ENCODE measurements around the gene NT5C3B. TPM values are rescaled to one million over a fixed set of nuclear protein-coding genes. Genes with fewer than 3 reads are reported as not detected.
"Not testable (repeated sequence)": the region's sequence is repeated elsewhere in the genome, so short reads cannot be mapped to it uniquely, and the experiment has no call there.

Gene NT5C3B
- total RNA-seq, 2 donors from 2014 or later, result 19.5 to 20.2 TPM

- no peak for DNase-seq
- peaks cover 4% of the 10 kb centered on the region for H3K4me1 ChIP-seq
- H3K9ac ChIP-seq (ENCODE audit: low read depth in 2 of 2, low read length in 2 of 2), result no peak overlapping the region
- intact Hi-C loops (cut with DNase I), result no loop called here
- H3K9me3 ChIP-seq, result no peaks in the 10 kb centered on the region
- no peaks in the 10 kb centered on the region for H3K27me3 ChIP-seq
- TF ChIP-seq CTCF (IDR thresholded peaks at IDR 0.05), result no peak
- H3K36me3 ChIP-seq, result no peaks in the 10 kb centered on the region
- no peak overlapping the region for H3K4me3 ChIP-seq
- H3K27ac ChIP-seq, result no peak overlapping the region
Measured at GRCh38 chr17:41860254-41860931, 24.4 kb upstream of the NT5C3B start.

GRCh38 chr17:41851382-41851781, 15.3 kb upstream of the NT5C3B start:
- DNase-seq; intact Hi-C loops (cut with DNase I); H3K36me3 ChIP-seq; H3K4me3 ChIP-seq; H3K27ac ChIP-seq; H3K9me3 ChIP-seq; H3K27me3 ChIP-seq; H3K4me1 ChIP-seq; H3K9ac ChIP-seq (ENCODE audit: low read depth in 2 of 2, low read length in 2 of 2): not testable (repeated sequence)

- Histone ChIP-seq H3K4me1 (no peaks in the 10 kb centered on the region), H3K9ac (ENCODE audit: low read depth in 2 of 2, low read length in 2 of 2) (no peak overlapping the region), H3K36me3 (no peaks in the 10 kb centered on the region), H3K27me3 (no peaks in the 10 kb centered on the region), H3K4me3 (no peak overlapping the region), H3K9me3 (no peaks in the 10 kb centered on the region), H3K27ac (no peak overlapping the region)
- intact Hi-C loops (cut with DNase I), result no loop called here
- DNase-seq, result no peak
- TF ChIP-seq CTCF (IDR thresholded peaks at IDR 0.05), result no peak
Measured at GRCh38 chr17:41849251-41849990, 13.4 kb upstream of the NT5C3B start.

GRCh38 chr17:41848788-41849187, 12.8 kb upstream of the NT5C3B start:
- no peaks in the 10 kb centered on the region for H3K27me3 ChIP-seq
- no peaks in the 10 kb centered on the region for H3K36me3 ChIP-seq
- no peak for DNase-seq
- H3K4me3 ChIP-seq, result no peak overlapping the region
- no peaks in the 10 kb centered on the region for H3K9me3 ChIP-seq
- H3K9ac ChIP-seq (ENCODE audit: low read depth in 2 of 2, low read length in 2 of 2), result no peak overlapping the region
- intact Hi-C loops (cut with DNase I), result no loop called here
- no peak overlapping the region for H3K27ac ChIP-seq
- no peaks in the 10 kb centered on the region for H3K4me1 ChIP-seq
- no peak for TF ChIP-seq CTCF (IDR thresholded peaks at IDR 0.05)

- no peak overlapping the region for H3K4me3 ChIP-seq
- no peaks in the 10 kb centered on the region for H3K9me3 ChIP-seq
- TF ChIP-seq CTCF (IDR thresholded peaks at IDR 0.05), result no peak
- DNase-seq, result no peak
- no peak overlapping the region for H3K27ac ChIP-seq
- intact Hi-C loops (cut with DNase I), result no loop called here
- H3K4me1 ChIP-seq, result no peaks in the 10 kb centered on the region
- no peaks in the 10 kb centered on the region for H3K36me3 ChIP-seq
- H3K27me3 ChIP-seq, result no peaks in the 10 kb centered on the region
- no peak overlapping the region for H3K9ac ChIP-seq (ENCODE audit: low read depth in 2 of 2, low read length in 2 of 2)
Measured at GRCh38 chr17:41844971-41845370, 8.9 kb upstream of the NT5C3B start.

GRCh38 chr17:41840781-41841180, 4.7 kb upstream of the NT5C3B start:
- H3K4me3 ChIP-seq; H3K27me3 ChIP-seq; H3K4me1 ChIP-seq; H3K27ac ChIP-seq; DNase-seq; H3K9me3 ChIP-seq; H3K36me3 ChIP-seq; intact Hi-C loops (cut with DNase I); H3K9ac ChIP-seq (ENCODE audit: low read depth in 2 of 2, low read length in 2 of 2): not testable (repeated sequence)

GRCh38 chr17:41839448-41839847, 3.4 kb upstream of the NT5C3B start:
- H3K27ac ChIP-seq; H3K9ac ChIP-seq (ENCODE audit: low read depth in 2 of 2, low read length in 2 of 2); H3K4me3 ChIP-seq; H3K4me1 ChIP-seq; H3K27me3 ChIP-seq; DNase-seq; H3K9me3 ChIP-seq; H3K36me3 ChIP-seq; intact Hi-C loops (cut with DNase I): not testable (repeated sequence)
